Muscle layer of colon (tissue), 2 donors: ENCODE data around the gene PKDCC.

Experiments used
- H3K27ac ChIP-seq: one replicate; pipeline ENCODE4 v1.7.0; 2013; ENCODE audit warnings: low read depth, mild to moderate bottlenecking, low read length, moderate library complexity
- H3K27me3 ChIP-seq, 2 donors: one replicate each; pipeline ENCODE4 v1.7.0; 2013; ENCODE audit warnings: low read length in 2 of 2, mild to moderate bottlenecking in 2 of 2; ENCODE audit not compliant: insufficient read depth in 2 of 2, control insufficient read depth in 1 of 2
- H3K36me3 ChIP-seq: one replicate; pipeline ENCODE4 v1.7.0; 2013; ENCODE audit warnings: mild to moderate bottlenecking, low read length; ENCODE audit not compliant: insufficient read depth
- H3K4me1 ChIP-seq: one replicate; pipeline ENCODE4 v1.7.0; 2013; ENCODE audit warnings: mild to moderate bottlenecking, low read length; ENCODE audit not compliant: insufficient read depth
- H3K4me3 ChIP-seq, 2 donors: one replicate each; pipeline ENCODE4 v1.7.0; 2013; ENCODE audit warnings: low read length in 2 of 2, low read depth in 1 of 2, mild to moderate bottlenecking in 1 of 2, moderate library complexity in 1 of 2
- H3K9ac ChIP-seq: one replicate; pipeline ENCODE4 v1.7.0; 2013; ENCODE audit warnings: low read length
- H3K9me3 ChIP-seq: one replicate; pipeline ENCODE4 v1.7.0; 2013; ENCODE audit warnings: mild to moderate bottlenecking, low read length
- donor health status: abdominal sarcoma.
- donor health status: Adenocarcinoma of cecum.

Gene PKDCC

DNA sequence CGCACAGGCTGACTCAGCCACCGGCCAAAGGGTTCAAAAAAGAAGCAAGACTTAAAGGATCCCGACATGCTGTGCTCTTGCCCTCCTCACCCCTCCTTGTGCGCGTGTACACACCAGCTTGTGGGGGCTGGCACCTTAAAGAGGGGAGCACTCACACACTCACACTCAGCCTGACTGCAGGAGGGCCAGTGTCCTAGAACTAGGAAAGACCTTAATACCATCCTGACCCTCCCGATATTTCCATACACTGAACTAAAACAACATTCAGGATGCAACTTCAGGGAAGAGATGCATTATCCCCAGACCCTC lies 5.6 kb downstream of the PKDCC start:
- Histone ChIP-seq H3K36me3 (peaks cover 33% of the 10 kb centered on the region), H3K9me3 (no peaks in the 10 kb centered on the region), H3K4me3 (peak overlapping the region in 1 of 2 donors; percentile 29), H3K27me3 (no peaks in the 10 kb centered on the region), H3K4me1 (peaks cover 73% of the 10 kb centered on the region), H3K9ac (peak overlapping the region; percentile 45), H3K27ac (peak overlapping the region; percentile 94)

DNA sequence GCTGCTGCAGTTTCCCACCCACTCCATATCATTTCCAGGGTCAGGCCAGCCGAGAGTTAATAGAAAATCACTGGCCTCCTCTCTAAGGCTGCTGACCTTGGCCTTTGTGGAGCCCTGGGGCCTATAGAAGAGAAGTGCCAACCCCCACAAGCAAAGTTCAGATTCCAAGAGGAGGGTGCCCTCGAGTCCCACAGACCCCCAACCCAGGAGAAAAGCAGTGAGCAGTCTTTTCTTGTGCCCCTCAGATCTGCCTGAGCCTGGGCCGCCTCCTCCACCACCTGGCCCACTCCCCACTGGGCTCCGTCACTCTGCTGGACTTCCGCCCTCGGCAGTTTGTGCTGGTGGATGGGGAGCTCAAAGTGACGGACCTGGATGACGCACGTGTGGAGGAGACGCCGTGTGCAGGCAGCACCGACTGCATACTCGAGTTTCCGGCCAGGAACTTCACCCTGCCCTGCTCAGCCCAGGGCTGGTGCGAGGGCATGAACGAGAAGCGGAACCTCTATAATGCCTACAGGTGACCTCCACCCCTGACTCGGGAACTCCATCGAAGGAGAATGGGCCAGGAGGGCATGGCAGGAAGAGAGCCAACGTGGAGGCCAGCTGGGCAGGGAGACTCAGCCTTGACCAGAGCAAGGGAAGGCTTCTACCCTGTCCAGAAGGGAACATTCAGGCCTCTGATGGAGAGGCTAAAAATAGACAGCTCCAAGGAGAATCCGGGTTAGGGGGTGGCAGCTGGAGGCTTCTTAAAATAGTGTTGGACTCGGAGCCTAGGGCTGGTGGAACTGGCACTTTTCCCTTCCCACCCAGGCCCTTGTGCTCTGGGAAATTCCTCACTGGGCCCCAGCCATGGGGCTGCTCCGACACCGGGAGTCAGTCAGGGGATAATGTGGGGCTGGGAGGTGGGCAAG lies 6.2 kb downstream of the PKDCC start:
- H3K4me1 ChIP-seq: peaks cover 73% of the 10 kb centered on the region
- H3K9me3 ChIP-seq: no peaks in the 10 kb centered on the region
- peaks cover 39% of the 10 kb centered on the region for H3K36me3 ChIP-seq
- H3K27ac ChIP-seq: peak overlapping the region; percentile 94
- H3K9ac ChIP-seq: peak overlapping the region; percentile 45
- no peaks in the 10 kb centered on the region for H3K27me3 ChIP-seq
- peak overlapping the region in 1 of 2 donors; percentile 29 for H3K4me3 ChIP-seq

DNA sequence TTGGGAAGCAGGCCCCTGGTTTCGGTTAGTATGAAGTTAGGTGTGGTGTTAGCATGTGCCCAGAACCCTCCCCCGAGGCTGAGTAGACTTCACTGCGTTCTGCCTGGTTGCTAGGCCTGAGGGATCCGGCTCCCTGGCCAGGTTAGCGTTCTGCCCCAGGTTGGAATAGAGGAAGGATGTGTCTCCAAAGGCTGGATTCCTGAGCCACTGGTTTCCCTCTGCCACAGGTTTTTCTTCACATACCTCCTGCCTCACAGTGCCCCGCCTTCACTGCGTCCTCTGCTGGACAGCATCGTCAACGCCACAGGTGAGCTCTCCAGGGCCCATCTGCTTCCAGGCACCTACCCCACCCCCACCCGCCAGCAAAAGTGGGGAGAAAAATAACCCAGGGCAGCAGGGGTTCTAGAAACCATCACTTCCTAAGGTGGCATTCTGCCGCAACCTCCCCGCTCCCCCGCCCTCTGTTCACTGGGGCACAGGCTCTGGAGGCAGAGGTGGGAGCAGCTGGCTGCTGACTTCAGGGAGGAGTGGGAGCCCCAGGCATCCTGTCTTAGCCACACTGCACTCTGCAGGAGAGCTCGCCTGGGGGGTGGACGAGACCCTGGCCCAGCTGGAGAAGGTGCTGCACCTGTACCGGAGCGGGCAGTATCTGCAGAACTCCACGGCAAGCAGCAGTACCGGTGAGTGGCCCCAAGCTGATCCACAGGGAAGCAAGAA lies 7.1 kb downstream of the PKDCC start:
- H3K36me3 ChIP-seq: peaks cover 47% of the 10 kb centered on the region
- peaks cover 76% of the 10 kb centered on the region for H3K4me1 ChIP-seq
- H3K27ac ChIP-seq: peak overlapping the region; percentile 94
- peak overlapping the region in 1 of 2 donors; percentile 4 for H3K4me3 ChIP-seq
- no peaks in the 10 kb centered on the region for H3K9me3 ChIP-seq
- peak overlapping the region; percentile 38 for H3K9ac ChIP-seq
- no peaks in the 10 kb centered on the region for H3K27me3 ChIP-seq

DNA sequence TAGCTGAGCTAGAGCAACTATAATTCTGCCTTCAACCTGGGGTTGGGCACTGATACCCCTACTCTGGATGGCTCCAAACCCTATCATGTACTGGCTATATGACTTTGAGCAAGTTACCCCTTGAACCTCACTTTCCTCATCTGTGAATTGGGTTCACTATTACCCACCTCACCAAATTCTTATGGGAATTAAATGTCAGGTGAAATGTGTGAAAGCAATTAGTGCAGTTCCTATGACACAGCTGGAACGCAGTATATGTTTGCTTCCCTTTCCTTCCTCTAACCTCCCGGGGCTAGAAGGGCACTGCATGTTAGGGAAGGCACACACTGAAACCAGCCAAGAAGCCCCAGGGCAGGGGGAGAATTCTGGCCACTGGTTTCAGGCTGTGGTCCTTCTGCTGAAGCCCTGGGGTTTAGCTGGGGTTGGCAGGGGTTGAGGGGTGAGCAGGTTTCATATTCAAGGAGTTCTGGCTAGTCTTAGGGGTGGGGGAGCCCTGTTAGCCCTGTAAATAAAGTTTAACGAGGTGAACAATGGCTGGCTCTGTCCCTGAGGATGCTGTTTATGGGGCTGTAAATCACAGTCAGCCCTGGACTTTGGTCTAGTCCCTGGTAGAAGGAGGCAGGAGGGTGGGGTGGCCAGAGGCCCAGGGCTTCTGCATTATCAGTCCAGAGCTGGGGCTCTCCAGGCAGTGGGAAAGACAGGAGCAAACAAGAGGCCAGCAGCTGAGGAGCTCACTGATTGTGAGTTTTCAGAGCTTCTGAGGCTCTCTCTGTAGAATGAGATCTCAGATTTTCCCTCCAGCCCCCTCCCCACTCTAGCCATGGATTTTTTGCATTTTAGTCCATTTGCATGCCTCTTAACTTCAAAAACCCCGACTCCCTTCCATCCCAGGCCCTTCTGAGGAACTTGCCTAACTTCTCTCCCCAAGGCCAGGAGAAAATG lies 8.0 kb downstream of the PKDCC start:
- H3K4me1 ChIP-seq: peaks cover 81% of the 10 kb centered on the region
- H3K27ac ChIP-seq: peak overlapping the region; percentile 94
- no peaks in the 10 kb centered on the region for H3K27me3 ChIP-seq
- peak overlapping the region in 1 of 2 donors; percentile 4 for H3K4me3 ChIP-seq
- no peaks in the 10 kb centered on the region for H3K9me3 ChIP-seq
- no peak overlapping the region for H3K9ac ChIP-seq
- H3K36me3 ChIP-seq: peaks cover 50% of the 10 kb centered on the region

DNA sequence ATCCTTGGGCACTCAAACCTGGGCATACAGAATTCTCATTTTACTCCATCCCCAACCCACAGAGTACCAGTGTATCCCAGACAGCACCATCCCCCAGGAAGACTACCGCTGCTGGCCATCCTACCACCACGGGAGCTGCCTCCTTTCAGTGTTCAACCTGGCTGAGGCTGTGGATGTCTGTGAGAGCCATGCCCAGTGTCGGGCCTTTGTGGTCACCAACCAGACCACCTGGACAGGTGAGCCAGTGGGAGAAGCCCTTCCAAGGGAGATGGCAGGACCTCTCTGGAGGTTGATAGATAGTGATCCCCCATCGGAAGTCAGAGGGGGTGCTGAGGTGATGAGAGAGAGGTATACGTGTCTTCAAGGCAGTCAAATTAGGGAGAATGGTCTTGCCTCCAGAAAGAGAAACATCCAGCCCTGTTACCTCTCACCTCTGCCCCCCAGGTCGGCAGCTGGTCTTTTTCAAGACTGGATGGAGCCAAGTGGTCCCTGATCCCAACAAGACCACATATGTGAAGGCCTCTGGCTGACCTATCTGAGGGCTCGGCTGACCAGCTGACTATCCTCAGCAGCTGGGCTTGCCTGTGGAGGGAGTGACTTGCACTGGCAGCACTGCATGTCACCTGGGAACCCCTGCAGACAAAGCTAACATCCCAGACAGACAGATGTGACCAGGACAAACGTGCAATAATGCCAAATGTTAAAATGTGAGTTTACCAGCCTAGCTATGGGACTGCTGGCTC lies 9.5 kb downstream of the PKDCC start:
- no peak overlapping the region for H3K9ac ChIP-seq
- H3K27me3 ChIP-seq: no peaks in the 10 kb centered on the region
- H3K27ac ChIP-seq: peak overlapping the region; percentile 35
- H3K36me3 ChIP-seq: peaks cover 50% of the 10 kb centered on the region
- H3K4me1 ChIP-seq: peaks cover 81% of the 10 kb centered on the region
- peak overlapping the region in 1 of 2 donors; percentile 23 for H3K4me3 ChIP-seq
- no peaks in the 10 kb centered on the region for H3K9me3 ChIP-seq

DNA sequence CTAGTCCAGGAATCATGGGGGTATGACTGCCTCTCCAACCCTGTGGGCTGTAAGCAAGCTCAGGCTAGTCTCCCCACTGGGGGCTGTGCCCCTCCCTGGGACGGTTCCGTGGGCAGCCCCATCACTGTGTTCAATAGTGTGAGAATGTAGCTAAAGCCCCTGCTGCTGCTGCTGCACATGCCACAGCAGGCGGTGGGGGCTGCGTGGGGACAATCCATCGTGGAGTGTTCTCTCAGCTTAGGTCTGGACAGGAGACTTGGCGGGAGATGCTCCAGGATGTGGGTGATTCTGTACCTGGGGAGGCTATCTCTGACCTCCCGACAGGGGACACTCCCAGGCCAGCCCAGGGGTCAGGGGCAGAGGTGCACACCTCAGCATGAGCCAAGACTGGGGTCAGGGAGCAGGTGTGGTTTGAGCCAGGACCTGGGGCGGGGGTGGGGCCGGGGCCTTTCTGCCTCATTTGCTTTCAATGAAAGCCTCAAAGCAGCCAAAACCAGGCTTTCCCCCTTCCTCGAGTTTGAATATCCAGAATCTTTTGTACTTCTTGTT lies 10.2 kb downstream of the PKDCC start:
- Histone ChIP-seq H3K9me3 (no peaks in the 10 kb centered on the region), H3K4me3 (peak overlapping the region in 1 of 2 donors; percentile 23), H3K4me1 (peaks cover 80% of the 10 kb centered on the region), H3K36me3 (peaks cover 50% of the 10 kb centered on the region), H3K27me3 (no peaks in the 10 kb centered on the region), H3K9ac (no peak overlapping the region), H3K27ac (peak overlapping the region; percentile 35)

GRCh38 chr2:42059261-42059898 lies 11.6 kb downstream of the PKDCC start:
- H3K4me1 ChIP-seq: peaks cover 78% of the 10 kb centered on the region
- H3K4me3 ChIP-seq: no peak overlapping the region
- H3K27me3 ChIP-seq: no peaks in the 10 kb centered on the region
- H3K9me3 ChIP-seq: no peaks in the 10 kb centered on the region
- no peak overlapping the region for H3K27ac ChIP-seq
- H3K36me3 ChIP-seq: peaks cover 50% of the 10 kb centered on the region
- no peak overlapping the region for H3K9ac ChIP-seq

DNA sequence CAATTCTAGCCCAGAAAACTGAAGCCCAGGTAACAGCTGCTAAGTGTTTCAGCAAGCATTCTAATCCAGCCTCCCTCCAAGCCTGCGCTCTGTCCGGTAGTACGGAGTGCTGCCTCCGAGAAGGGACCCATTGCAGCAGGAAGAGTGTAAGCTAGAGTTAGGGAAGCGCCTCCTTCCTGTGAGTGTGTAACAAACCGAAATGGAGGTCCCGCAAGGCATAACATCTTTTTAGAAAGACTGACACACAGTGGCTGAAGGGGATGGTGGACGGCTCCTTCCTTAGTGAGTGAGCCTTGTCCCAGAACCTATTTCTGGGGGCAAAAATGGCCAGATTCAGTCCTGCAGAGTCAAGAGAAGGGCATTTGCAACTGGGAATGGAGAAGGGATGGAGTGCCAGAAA lies 12.2 kb downstream of the PKDCC start:
- Histone ChIP-seq H3K27me3 (no peaks in the 10 kb centered on the region), H3K27ac (peak overlapping the region; percentile 60), H3K9me3 (no peaks in the 10 kb centered on the region), H3K9ac (no peak overlapping the region), H3K4me3 (no peak overlapping the region), H3K36me3 (peaks cover 46% of the 10 kb centered on the region), H3K4me1 (peaks cover 77% of the 10 kb centered on the region)

DNA sequence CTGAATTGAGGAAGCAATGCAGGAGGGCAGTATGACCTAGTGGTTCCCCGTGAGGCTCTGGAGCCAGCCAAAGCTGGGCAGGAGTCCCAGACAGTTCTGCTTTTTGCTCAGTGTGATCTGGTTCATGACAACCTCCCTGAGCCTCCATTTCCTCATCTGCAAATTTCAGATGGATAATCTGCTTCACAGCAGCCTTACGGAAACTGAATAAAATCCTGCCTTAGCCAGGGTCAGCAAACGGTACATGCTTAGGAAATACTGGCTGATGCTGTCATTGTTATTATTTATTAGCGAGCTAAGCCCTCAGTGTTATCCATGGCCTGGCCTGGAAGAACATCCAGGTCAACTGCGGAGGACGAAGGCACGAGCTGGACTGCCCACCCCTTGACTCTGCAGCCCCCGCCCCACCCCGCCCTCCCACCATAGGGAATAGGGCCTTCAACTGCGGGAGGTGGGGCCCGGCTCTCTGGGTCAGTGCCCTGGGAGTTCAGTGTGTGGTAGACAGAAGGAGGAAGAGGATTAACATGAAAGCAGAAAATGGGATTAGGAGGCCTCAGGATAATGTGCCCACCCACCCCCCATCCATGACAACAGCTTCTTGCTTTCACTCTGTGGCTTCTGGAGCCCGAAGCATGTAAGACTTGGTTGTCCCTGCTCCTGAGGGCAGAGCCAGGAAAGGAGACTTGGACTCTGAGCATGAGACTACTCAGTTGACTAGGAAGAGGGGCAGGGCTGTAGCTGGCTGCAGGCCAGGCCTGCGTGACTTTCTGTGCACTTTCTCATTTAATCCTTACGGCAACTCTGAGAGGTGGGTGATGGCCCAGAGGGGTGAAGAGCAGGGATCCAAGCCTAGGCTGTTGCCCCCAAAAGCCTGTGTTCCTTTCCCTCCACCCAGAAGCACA lies 13.1 kb downstream of the PKDCC start:
- Histone ChIP-seq H3K9me3 (no peaks in the 10 kb centered on the region), H3K4me1 (peaks cover 68% of the 10 kb centered on the region), H3K4me3 (no peak overlapping the region), H3K9ac (no peak overlapping the region), H3K36me3 (peaks cover 38% of the 10 kb centered on the region), H3K27me3 (no peaks in the 10 kb centered on the region), H3K27ac (peak overlapping the region; percentile 60)
